GM12875 (cell line): ENCODE results near the gene IFNA10.
"Not testable (repeated sequence)": the region's sequence is repeated elsewhere in the genome, so short reads cannot be mapped to it uniquely, and the experiment has no call there.

ENCODE experiments used
- H3K4me3 ChIP-seq: one replicate; pipeline ENCODE4 v1.5.1; 2011; ENCODE audit warnings: low read depth, low read length, control low read depth
- TF ChIP-seq, protein P1 (sequence below): IDR thresholded peaks from 2 replicates; pipeline ENCODE4 v1.5.1; 2011; ENCODE audit warnings: low read depth, mild to moderate bottlenecking, control low read depth, inconsistent platforms, low read length, moderate library complexity, borderline replicate concordance; ENCODE audit not compliant: insufficient read depth

IFNA10 gene

GRCh38 chr9:21172156-21172555 is 34.8 kb downstream of the IFNA10 start:
- TF ChIP-seq, protein P1, sequence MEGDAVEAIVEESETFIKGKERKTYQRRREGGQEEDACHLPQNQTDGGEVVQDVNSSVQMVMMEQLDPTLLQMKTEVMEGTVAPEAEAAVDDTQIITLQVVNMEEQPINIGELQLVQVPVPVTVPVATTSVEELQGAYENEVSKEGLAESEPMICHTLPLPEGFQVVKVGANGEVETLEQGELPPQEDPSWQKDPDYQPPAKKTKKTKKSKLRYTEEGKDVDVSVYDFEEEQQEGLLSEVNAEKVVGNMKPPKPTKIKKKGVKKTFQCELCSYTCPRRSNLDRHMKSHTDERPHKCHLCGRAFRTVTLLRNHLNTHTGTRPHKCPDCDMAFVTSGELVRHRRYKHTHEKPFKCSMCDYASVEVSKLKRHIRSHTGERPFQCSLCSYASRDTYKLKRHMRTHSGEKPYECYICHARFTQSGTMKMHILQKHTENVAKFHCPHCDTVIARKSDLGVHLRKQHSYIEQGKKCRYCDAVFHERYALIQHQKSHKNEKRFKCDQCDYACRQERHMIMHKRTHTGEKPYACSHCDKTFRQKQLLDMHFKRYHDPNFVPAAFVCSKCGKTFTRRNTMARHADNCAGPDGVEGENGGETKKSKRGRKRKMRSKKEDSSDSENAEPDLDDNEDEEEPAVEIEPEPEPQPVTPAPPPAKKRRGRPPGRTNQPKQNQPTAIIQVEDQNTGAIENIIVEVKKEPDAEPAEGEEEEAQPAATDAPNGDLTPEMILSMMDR = no peak
- H3K4me3 ChIP-seq = no peak overlapping the region

DNA sequence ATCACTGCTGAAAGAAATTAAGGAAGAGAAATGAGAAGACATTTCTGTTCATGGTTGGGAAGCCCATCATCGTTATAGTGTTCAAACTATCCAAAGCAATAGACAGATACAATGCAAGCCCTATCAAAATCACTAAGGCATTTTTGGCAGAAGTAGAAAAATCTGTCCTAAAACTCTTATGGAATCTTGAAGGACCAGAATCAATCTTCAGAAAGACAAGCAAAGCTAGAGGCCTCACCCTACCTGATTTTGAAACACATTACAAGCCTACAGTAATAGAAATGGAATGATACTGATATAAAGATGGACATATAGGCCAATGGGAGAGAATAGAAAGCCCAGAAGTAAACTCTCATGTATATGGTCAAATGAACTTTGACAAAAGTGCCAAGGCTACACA is 35.6 kb downstream of the IFNA10 start:
- TF ChIP-seq, protein P1 = no peak
- H3K4me3 ChIP-seq = no peak overlapping the region

- H3K4me3 ChIP-seq = not testable (repeated sequence)
Measured at GRCh38 chr9:21166560-21166959, 40.4 kb downstream of the IFNA10 start, which contains the start of gene IFNA21. Gene IFNA21 (minus strand): TSS chr9:21166660. CDS start chr9:21166612, 48 bp downstream.

DNA sequence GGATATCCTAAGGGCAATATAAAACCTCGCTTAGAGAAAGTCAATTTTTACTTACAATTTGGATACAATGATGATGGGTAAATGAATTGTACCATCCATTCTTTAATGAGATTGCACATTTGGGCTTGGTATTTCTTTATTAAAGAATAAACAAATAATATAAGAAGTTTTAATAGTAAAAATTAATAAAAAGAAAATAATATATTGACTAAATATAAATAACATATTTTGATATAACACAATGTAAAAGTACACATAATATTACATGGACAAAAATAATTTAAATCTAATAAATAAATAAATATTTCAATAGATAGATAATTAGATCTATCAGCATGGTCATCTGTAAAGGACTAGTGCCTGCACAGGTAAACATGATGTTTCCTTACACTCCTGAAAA is 41.4 kb downstream of the IFNA10 start:
- TF ChIP-seq, protein P1 = no peak
- no peak overlapping the region for H3K4me3 ChIP-seq

DNA sequence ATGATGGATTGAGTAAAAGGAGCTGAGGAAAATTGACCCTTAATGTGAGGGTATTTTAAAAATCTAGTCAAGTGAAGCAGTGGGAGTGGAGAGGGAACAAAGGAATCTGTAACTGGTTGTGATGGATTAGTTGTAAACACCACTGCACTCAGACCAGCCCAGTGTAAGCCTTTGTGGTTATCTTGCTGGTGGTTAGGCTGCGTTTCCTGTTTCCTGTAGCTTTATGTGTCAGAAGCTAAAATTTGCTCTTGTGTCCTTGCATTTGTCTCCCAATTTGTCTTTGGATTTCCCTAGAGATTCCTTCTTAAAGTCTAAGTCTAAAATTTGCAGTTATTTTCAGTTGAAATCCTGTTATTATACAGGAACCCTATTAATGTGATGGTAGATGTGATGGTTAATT is 46.8 kb downstream of the IFNA10 start:
- TF ChIP-seq, protein P1 = no peak
- no peak overlapping the region for H3K4me3 ChIP-seq
